AG09309 (cell line): ENCODE measurements around the gene KLHL3.

ENCODE experiments used
- DNase-seq: peaks from one replicate; pipeline ENCODE4 v3.0.0-alpha.2; 2010; ENCODE audit warnings: low read depth
- H3K4me3 ChIP-seq: 2 replicates; pipeline ENCODE4 v1.5.1; 2011; ENCODE audit warnings: mild to moderate bottlenecking, low read depth, low read length, moderate library complexity; ENCODE audit not compliant: control insufficient read depth
- TF ChIP-seq, protein P1 (sequence below): IDR thresholded peaks from 2 replicates; pipeline ENCODE4 v1.5.1; 2011; ENCODE audit warnings: mild to moderate bottlenecking, low read depth, low read length, inconsistent platforms; ENCODE audit not compliant: insufficient read depth, control insufficient read depth; ENCODE audit errors: missing control alignments

The KLHL3 gene

DNA sequence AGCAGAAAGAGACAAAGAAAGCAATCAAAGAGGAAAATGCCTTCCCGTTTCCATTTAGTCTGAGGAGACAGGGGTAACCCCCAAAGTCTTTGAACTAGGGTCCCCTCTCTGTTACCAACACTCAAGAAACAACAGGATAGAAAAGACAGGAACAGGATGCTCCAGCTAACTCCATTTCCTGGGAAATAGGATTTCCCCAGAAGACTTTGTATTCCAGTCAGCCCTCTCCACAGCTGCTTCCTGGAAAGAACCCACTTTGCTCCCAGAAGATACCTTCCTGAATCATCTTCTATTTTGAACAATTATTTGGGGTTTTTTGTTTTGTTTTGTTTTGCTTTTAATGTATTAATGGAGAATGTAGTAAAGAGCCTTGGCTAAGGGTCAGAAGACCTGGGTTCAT is 56.0 kb downstream of the KLHL3 start:
- TF ChIP-seq, protein P1, sequence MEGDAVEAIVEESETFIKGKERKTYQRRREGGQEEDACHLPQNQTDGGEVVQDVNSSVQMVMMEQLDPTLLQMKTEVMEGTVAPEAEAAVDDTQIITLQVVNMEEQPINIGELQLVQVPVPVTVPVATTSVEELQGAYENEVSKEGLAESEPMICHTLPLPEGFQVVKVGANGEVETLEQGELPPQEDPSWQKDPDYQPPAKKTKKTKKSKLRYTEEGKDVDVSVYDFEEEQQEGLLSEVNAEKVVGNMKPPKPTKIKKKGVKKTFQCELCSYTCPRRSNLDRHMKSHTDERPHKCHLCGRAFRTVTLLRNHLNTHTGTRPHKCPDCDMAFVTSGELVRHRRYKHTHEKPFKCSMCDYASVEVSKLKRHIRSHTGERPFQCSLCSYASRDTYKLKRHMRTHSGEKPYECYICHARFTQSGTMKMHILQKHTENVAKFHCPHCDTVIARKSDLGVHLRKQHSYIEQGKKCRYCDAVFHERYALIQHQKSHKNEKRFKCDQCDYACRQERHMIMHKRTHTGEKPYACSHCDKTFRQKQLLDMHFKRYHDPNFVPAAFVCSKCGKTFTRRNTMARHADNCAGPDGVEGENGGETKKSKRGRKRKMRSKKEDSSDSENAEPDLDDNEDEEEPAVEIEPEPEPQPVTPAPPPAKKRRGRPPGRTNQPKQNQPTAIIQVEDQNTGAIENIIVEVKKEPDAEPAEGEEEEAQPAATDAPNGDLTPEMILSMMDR, result no peak
- no peak for DNase-seq
- H3K4me3 ChIP-seq, result no peak overlapping the region

- DNase-seq, result no peak
- no peak overlapping the region for H3K4me3 ChIP-seq
- TF ChIP-seq, protein P1, result no peak
Observed at GRCh38 chr5:137679195-137679594, 56.7 kb downstream of the KLHL3 start.

DNA sequence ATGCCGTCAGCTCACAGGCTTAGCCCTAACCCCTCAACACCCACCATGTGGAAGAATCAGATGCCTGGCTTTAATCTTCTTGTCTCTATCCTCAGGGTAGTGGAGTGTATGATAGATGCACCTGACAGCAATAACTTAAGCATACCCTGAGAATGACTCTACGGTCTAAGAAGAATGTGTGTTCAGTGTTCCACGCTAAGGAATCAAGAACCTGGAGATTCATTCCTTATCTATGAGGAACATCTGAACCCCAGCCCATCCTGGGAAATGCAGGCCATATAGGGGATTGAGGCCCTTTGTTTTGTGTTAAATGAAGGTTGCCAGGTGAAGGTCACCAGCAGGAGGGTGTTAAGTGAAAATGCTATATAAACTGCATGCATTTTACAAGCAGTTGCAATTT is 63.0 kb downstream of the KLHL3 start:
- H3K4me3 ChIP-seq, result no peak overlapping the region
- no peak for DNase-seq
- TF ChIP-seq, protein P1, result no peak

DNA sequence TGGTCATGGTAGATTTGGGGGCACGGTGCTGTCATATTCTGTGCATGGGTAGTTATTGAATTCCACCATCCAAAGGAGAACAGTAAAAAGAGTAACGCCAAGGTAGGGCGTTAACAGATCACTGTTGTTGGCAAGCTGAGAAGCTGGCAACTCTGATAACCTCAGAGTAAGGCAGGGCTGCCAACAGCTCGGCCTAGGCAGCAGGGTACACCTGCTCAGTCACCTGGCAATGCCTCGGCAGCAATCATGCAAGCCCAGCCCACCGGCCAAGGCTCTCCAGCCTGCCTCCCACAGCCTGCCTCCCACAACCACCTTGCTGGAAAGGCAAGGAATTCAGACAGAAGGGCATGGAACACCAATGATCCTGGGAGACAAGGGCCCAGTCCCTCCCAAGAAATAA is 63.9 kb downstream of the KLHL3 start:
- no peak for DNase-seq
- no peak overlapping the region for H3K4me3 ChIP-seq
- TF ChIP-seq, protein P1, result no peak

DNA sequence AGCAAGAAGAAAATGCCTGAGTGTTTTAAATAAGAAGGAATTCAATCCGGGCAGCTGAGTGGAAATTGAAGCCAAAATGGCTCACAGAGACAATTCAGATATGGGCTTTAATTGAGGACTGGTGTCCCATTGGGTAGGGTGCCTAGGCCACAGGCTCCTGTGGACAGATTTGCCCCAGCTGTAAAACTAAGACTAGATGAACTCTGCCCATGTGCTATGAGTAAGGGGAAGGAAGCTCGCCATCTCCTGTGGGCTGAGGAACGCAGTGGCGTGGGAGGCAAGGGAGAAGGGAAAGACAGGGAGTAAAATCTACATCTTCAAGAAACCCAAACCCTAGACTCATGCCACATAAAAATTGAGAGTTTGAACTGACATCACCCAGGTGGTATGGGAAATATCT is 66.1 kb downstream of the KLHL3 start:
- no peak overlapping the region for H3K4me3 ChIP-seq
- DNase-seq, result no peak
- TF ChIP-seq, protein P1, result no peak

DNA sequence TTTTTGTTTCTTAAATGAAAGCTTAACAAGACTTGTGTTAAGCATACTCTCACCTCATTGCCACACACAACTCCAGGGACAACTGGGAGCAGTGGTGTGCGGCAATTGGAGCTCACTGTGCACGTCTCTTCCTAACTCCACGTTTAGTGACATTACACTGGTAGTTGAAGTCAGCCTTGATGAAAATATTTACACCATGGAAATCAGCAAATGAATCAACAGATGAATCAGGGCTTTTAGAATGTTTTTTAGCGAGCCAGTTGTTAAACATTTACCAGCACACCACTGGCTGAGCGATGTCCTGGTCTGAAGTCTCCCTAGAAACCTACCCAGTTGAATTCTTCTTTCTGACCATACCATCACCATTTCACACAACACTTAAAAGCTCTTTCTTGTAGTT is 67.3 kb downstream of the KLHL3 start:
- TF ChIP-seq, protein P1, result no peak
- no peak overlapping the region for H3K4me3 ChIP-seq
- DNase-seq, result no peak

DNA sequence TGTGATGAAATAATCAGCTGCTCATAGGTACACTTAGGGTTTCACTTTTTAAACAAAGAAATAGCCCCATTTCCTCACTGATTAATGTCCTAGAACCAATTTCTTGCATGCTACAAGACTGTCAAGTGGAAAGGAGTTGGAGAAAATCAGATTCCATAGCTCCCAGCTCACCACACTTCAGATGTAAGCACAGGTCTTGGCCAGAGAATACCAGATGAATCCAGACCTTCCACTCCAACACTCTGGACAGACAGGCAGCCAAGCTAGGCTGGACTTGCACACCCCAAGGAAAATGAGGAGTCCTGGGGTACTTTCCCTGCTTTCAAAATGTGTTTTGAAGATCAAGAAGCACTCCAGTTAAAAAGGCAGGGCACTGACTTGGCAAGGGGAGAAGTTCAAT is 68.5 kb downstream of the KLHL3 start:
- no peak for DNase-seq
- H3K4me3 ChIP-seq, result no peak overlapping the region
- TF ChIP-seq, protein P1, result no peak
